Panc1 (cell line): ENCODE data around the gene KCNE4. TPM values are rescaled to one million over a fixed set of nuclear protein-coding genes. Genes with fewer than 3 reads are reported as not detected.

Source experiments
- ATAC-seq: fragments of 200-7000 bp; cut with Tn5 transposase; 2 replicates; pipeline ENCODE4 v1.9.1; 2020; ENCODE audit warnings: mild to moderate bottlenecking, moderate library complexity
- BruUV-seq: library from RNA; stranded (reverse); fragments of 400-500 nt; replicated peaks from 2 replicates; lab custom pipeline; 2021; lab: Mats Ljungman, UMichigan
- CTCF ChIA-PET: fragments of 300-600 bp; sonication (Branson Sonifier 250); formaldehyde crosslinking; loops from one replicate; lab custom pipeline; 2022; ENCODE audit warnings: antibody characterized with exemption; lab: Charles Lee
- POLR2A ChIA-PET: fragments of 300-600 bp; sonication (Branson Sonifier 250); formaldehyde crosslinking; loops from one replicate; lab custom pipeline; 2022; ENCODE audit warnings: antibody characterized with exemption; lab: Charles Lee
- DNase-seq: peaks from one replicate; pipeline ENCODE4 v3.0.0-alpha.2; 2010; ENCODE audit warnings: low read depth, low spot score
- H3K27ac ChIP-seq: 2 replicates; pipeline ENCODE4 v1.5.1; 2011; ENCODE audit warnings: mild to moderate bottlenecking, low read length, inconsistent platforms
- H3K27me3 ChIP-seq: fragments of 200-500 bp; sonication (Bioruptor generic); 2 replicates; pipeline ENCODE4 v1.6.0; 2014; ENCODE audit warnings: low read length, inconsistent platforms; ENCODE audit not compliant: control insufficient read depth, insufficient read depth
- H3K36me3 ChIP-seq: fragments of 200-500 bp; sonication (Bioruptor generic); 2 replicates; pipeline ENCODE4 v1.5.1; 2014; ENCODE audit warnings: inconsistent platforms, mild to moderate bottlenecking, low read length, moderate library complexity; ENCODE audit not compliant: control insufficient read depth, insufficient read depth
- H3K4me1 ChIP-seq: 2 replicates; pipeline ENCODE4 v1.5.1; 2011; ENCODE audit warnings: inconsistent platforms, mild to moderate bottlenecking, low read length, moderate library complexity; ENCODE audit not compliant: control insufficient read depth, insufficient read depth
- H3K4me3 ChIP-seq, 2 experiments: 2 replicates each; pipeline ENCODE4 v1.5.1; 2011 to 2012; ENCODE audit warnings: low read depth in 2 of 2, low read length in 2 of 2, mild to moderate bottlenecking in 2 of 2, inconsistent platforms in 1 of 2, moderate library complexity in 1 of 2
- H3K9me3 ChIP-seq: fragments of 200-500 bp; sonication (Bioruptor generic); 2 replicates; pipeline ENCODE4 v1.5.1; 2014; ENCODE audit warnings: low read depth, mild to moderate bottlenecking, inconsistent platforms, low read length, moderate library complexity; ENCODE audit not compliant: control insufficient read depth, insufficient read depth
- POLR2AphosphoS5 ChIP-seq: IDR thresholded peaks from 2 replicates; pipeline ENCODE4 v1.6.1; 2012; ENCODE audit warnings: mild to moderate bottlenecking, low read depth, low read length, moderate library complexity
- SIN3A ChIP-seq: IDR thresholded peaks from 2 replicates; pipeline ENCODE4 v1.6.1; 2012; ENCODE audit warnings: low read depth, mild to moderate bottlenecking, low read length, moderate library complexity, borderline replicate concordance; ENCODE audit not compliant: insufficient read depth
- TCF7L2 ChIP-seq: IDR thresholded peaks from 2 replicates; pipeline ENCODE4 v1.6.1; 2011; ENCODE audit warnings: mild to moderate bottlenecking, low read depth, low read length, inconsistent platforms
- in situ Hi-C: cut with HindIII; loops from 2 replicates; pipeline ENCODE4 v1.10.0; 2016; ENCODE audit warnings: low sequenced_read_pairs, low pct_unique_long_range_greater_than_20kb
- intact Hi-C: fragments of 100-400 bp; cut with micrococcal nuclease; formaldehyde crosslinking; loops from one replicate; pipeline ENCODE4 v1.10.0; 2022; ENCODE audit not compliant: unreplicated experiment
- total RNA-seq: library from RNA; stranded (reverse); gene quantifications from one replicate; pipeline ENCODE4 v1.2.1, GENCODE V29; 2021; ENCODE audit not compliant: unreplicated experiment
- TF ChIP-seq, protein P1 (sequence below), 2 experiments: IDR thresholded peaks; 2 replicates each; pipeline ENCODE4 v1.6.1; 2011 to 2012; ENCODE audit warnings: low read depth in 2 of 2, control low read depth in 1 of 2, low read length in 1 of 2, mild to moderate bottlenecking in 1 of 2, moderate library complexity in 1 of 2; ENCODE audit not compliant: insufficient read depth in 1 of 2
- TF ChIP-seq, protein P2 (sequence below): fragments of 450-650 bp; IDR thresholded peaks from 2 replicates; pipeline ENCODE4 v1.5.1; 2017; ENCODE audit warnings: mild to moderate bottlenecking

The KCNE4 gene
- total RNA-seq, 1 experiment from 2014 or later: 0.21 TPM

DNA sequence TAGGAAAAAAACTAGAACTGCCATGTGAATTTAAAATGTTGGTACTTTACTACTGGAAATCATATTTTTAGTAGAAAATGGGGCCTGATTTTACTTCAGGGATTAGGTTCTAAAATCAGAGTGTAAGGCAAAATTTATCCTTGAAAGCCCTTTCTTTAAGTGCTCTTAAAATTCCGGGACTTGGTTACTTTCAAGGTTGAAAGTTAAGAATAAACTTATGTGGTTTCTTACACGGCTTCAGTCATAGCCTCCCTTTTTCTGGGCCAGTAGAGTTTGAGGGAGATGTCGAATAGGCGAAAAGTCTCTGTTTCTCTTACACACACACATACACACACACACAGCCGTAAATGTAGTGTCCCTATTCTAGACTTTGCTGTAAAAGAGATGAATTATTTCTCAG lies 13.1 kb downstream of the KCNE4 start:
- H3K4me1 ChIP-seq: no peaks in the 10 kb centered on the region
- no TSS peak for BruUV-seq
- no peaks in the 10 kb centered on the region for H3K36me3 ChIP-seq
- POLR2A ChIA-PET: no interaction called here
- ATAC-seq: no peak
- no peak overlapping the region for H3K4me3 ChIP-seq
- DNase-seq: no peak
- no peak for TF ChIP-seq POLR2AphosphoS5
- TF ChIP-seq SIN3A: no peak
- TF ChIP-seq, protein P1, sequence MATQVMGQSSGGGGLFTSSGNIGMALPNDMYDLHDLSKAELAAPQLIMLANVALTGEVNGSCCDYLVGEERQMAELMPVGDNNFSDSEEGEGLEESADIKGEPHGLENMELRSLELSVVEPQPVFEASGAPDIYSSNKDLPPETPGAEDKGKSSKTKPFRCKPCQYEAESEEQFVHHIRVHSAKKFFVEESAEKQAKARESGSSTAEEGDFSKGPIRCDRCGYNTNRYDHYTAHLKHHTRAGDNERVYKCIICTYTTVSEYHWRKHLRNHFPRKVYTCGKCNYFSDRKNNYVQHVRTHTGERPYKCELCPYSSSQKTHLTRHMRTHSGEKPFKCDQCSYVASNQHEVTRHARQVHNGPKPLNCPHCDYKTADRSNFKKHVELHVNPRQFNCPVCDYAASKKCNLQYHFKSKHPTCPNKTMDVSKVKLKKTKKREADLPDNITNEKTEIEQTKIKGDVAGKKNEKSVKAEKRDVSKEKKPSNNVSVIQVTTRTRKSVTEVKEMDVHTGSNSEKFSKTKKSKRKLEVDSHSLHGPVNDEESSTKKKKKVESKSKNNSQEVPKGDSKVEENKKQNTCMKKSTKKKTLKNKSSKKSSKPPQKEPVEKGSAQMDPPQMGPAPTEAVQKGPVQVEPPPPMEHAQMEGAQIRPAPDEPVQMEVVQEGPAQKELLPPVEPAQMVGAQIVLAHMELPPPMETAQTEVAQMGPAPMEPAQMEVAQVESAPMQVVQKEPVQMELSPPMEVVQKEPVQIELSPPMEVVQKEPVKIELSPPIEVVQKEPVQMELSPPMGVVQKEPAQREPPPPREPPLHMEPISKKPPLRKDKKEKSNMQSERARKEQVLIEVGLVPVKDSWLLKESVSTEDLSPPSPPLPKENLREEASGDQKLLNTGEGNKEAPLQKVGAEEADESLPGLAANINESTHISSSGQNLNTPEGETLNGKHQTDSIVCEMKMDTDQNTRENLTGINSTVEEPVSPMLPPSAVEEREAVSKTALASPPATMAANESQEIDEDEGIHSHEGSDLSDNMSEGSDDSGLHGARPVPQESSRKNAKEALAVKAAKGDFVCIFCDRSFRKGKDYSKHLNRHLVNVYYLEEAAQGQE (IDR thresholded peaks at IDR 0.05; ENCODE audit: insufficient read depth in 1 of 2, low read depth in 2 of 2, low read length in 1 of 2): no peak
- TF ChIP-seq, protein P2, sequence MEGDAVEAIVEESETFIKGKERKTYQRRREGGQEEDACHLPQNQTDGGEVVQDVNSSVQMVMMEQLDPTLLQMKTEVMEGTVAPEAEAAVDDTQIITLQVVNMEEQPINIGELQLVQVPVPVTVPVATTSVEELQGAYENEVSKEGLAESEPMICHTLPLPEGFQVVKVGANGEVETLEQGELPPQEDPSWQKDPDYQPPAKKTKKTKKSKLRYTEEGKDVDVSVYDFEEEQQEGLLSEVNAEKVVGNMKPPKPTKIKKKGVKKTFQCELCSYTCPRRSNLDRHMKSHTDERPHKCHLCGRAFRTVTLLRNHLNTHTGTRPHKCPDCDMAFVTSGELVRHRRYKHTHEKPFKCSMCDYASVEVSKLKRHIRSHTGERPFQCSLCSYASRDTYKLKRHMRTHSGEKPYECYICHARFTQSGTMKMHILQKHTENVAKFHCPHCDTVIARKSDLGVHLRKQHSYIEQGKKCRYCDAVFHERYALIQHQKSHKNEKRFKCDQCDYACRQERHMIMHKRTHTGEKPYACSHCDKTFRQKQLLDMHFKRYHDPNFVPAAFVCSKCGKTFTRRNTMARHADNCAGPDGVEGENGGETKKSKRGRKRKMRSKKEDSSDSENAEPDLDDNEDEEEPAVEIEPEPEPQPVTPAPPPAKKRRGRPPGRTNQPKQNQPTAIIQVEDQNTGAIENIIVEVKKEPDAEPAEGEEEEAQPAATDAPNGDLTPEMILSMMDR: no peak
- no peak for TF ChIP-seq TCF7L2
- in situ Hi-C loops (no loop called here), intact Hi-C loops (no loop called here)
- no peaks in the 10 kb centered on the region for H3K9me3 ChIP-seq
- peaks cover 4% of the 10 kb centered on the region; the same call in 1 of the 2 replicates for H3K27me3 ChIP-seq
- H3K27ac ChIP-seq: no peak overlapping the region
- CTCF ChIA-PET: no interaction called here

DNA sequence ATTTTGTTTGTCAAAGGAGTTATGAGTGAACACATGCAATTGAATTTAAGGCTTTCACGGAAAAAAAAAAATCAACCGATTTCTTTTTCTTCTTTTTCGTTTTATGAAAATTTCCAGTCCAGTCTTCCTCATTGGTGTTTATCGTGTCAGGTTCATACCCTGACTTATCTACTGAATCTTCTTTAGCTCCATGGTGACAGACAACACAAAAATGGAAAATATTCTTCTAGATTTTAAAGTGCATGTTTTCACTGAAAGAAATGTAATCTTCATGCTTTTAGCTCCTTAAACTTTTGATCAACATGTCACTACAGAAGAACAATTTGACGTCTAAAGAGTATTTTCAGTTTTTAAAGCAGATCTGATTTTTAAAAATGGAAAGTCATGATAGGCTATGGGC lies 14.7 kb downstream of the KCNE4 start:
- intact Hi-C loops: no loop called here
- no TSS peak for BruUV-seq
- CTCF ChIA-PET: no interaction called here

More for the DNA sequence above, 14.7 kb downstream of the KCNE4 start:
- H3K9me3 ChIP-seq: no peaks in the 10 kb centered on the region
- H3K4me3 ChIP-seq: no peak overlapping the region
- POLR2A ChIA-PET: interaction anchor here (0.6 kb wide), 1 partner anchor 613 kb away, joined by 9 read pairs; no protein-coding TSS in a partner anchor
- peaks cover 4% of the 10 kb centered on the region; the same call in 1 of the 2 replicates for H3K27me3 ChIP-seq
- no peak for ATAC-seq
- no peaks in the 10 kb centered on the region for H3K4me1 ChIP-seq
- in situ Hi-C loops: no loop called here
- H3K27ac ChIP-seq: no peak overlapping the region
- no peaks in the 10 kb centered on the region for H3K36me3 ChIP-seq
- TF ChIP-seq, protein P1 (IDR thresholded peaks at IDR 0.05; ENCODE audit: insufficient read depth in 1 of 2, low read depth in 2 of 2, low read length in 1 of 2): no peak
- no peak for DNase-seq
